Heart right ventricle (tissue), 16 donors: ENCODE results near the gene HINT3. TPM values are rescaled to one million over a fixed set of nuclear protein-coding genes. Genes with fewer than 3 reads are reported as not detected.
A peak's percentile ranks its signal among the peaks of the same experiment; 100 is the strongest.
"Not testable (repeated sequence)": the region's sequence is repeated elsewhere in the genome, so short reads cannot be mapped to it uniquely, and the experiment has no call there.

Experiments used
- ATAC-seq, 8 donors: fragments of 200-7000 bp; cut with Tn5 transposase; one replicate each; pipeline ENCODE4 v1.9.1; 2020; ENCODE audit warnings: mild to moderate bottlenecking in 8 of 8, moderate library complexity in 8 of 8, moderate number of reproducible peaks in 1 of 8
- DNase-seq, 2 donors: peaks; one replicate each; pipeline ENCODE4 v3.0.0-alpha.2; 2020
- H3K27ac ChIP-seq, 10 donors: fragments of 200-600 bp; sonication (generic) in 2 of 10; one replicate each; pipeline versions ENCODE4 v1.5.0 to v1.8.0; 2020 to 2022; ENCODE audit warnings: mild to moderate bottlenecking in 3 of 10
- H3K27me3 ChIP-seq, 7 donors: fragments of 200-600 bp; one replicate each; pipeline ENCODE4 v1.8.0; 2021 to 2022; ENCODE audit warnings: mild to moderate bottlenecking in 2 of 7
- H3K36me3 ChIP-seq, 9 donors: fragments of 200-600 bp; sonication (generic) in 1 of 9; one replicate each; pipeline versions ENCODE4 v1.5.0 to v1.8.0; 2020 to 2022; ENCODE audit warnings: mild to moderate bottlenecking in 2 of 9
- H3K4me1 ChIP-seq, 9 donors: fragments of 200-600 bp; sonication (generic) in 1 of 9; one replicate each; pipeline versions ENCODE4 v1.5.0 to v1.8.0; 2020 to 2022; ENCODE audit warnings: mild to moderate bottlenecking in 4 of 9
- H3K4me3 ChIP-seq, 10 donors: fragments of 200-600 bp; sonication (generic) in 2 of 10; one replicate each; pipeline versions ENCODE4 v1.5.0 to v1.8.0; 2020 to 2022; ENCODE audit warnings: mild to moderate bottlenecking in 7 of 10, moderate library complexity in 2 of 10
- H3K9me3 ChIP-seq, 11 donors: fragments of 200-600 bp in 10 of 11; sonication (generic) in 2 of 11; one replicate each; pipeline versions ENCODE4 v1.5.0 to v1.8.0; 2013 to 2022; ENCODE audit warnings: mild to moderate bottlenecking in 2 of 11, control low read depth in 1 of 11, moderate library complexity in 1 of 11
- CTCF ChIP-seq, 9 donors: fragments of 200-600 bp; sonication (generic) in 2 of 9; IDR thresholded peaks; one replicate each; pipeline versions ENCODE4 v1.5.0 to v1.8.0; 2021 to 2022; ENCODE audit warnings: antibody characterized with exemption in 9 of 9, mild to moderate bottlenecking in 5 of 9, moderate library complexity in 1 of 9
- WGBS, 2 donors: extraction: QIAGEN DNeasy Blood & Tissue Kit; methylation state at CpG; one replicate each; pipeline ENCODE4 v1.1.7; 2013; ENCODE audit warnings: inconsistent platforms in 1 of 2; 5-methylcytosine and 5-hydroxymethylcytosine counted together
- intact Hi-C, 10 donors: fragments of 100-400 bp; cut with DNase I; formaldehyde crosslinking; loops; one replicate each; pipeline versions ENCODE4 v1.11.1 to v1.14.2; 2022
- polyA plus RNA-seq, 2 donors: library from polyadenylated mRNA; stranded (reverse); fragments of 200-250 nt; gene quantifications; one replicate each; pipeline ENCODE4 v1.2.3, GENCODE V29; 2013
- total RNA-seq, 10 donors: library from RNA; stranded (reverse); fragmentation: NEBNext Ultra II Directional in 3 of 10; extraction: Animal tissue kit (Norgen Biotek cat#: 25700) in 3 of 10; gene quantifications; one replicate each; pipeline versions ENCODE4 v1.2.1 to v1.2.4, GENCODE V29; 2021 to 2023
- donor health status: Arrhythmogenic right ventricular cardiomyopathy.
- donor health status: ischemic (EF 13 %, LVEDD 7.1; RV severe dilation, severe dysfunction).
- donor health status: healthy with polysubstance abuse.
- donor health status: DM: no; HTN: yes; CAD: no.
- donor health status: DM: no; HTN: no; CAD: no.
- donor health status: ischemic (EF 25% LVEDD 6.9; RV normal size, moderate dysfunction).
- donor health status: ischemic (EF 25% LVEDD 5.7; RV mildly dilated, moderate dysfunction).
- donor health status: healthy.
- donor health status: DM: yes; HTN: yes; CAD: no.
- donor health status: Ischemic cardiomyopathy.
- donor health status: ischemic (EF 35%, LVEDD 5.7; RV mildly dilated, moderate dysfunction).
- donor health status: nonischemic (EF 11% LVEDD 7.7; RV severe dilation, severe dysfunction).
- donor health status: DM: yes; HTN: yes; CAD: no.
- donor health status: PGD.
- donor health status: ischemic (EF 29% LVEDD 5.4; RV normal size, mild dysfunction).
- donor health status: nonischemic (EF 23%, LVEDD 6.1; RV moderate dilation, normal function).

HINT3 gene
- total and polyA plus RNA-seq, 12 donors = 6.2 to 41.6 (median 33.6) TPM

GRCh38 chr6:125932451-125932795, 24.1 kb upstream of the HINT3 start:
- Histone ChIP-seq H3K36me3 (peaks cover 0 to 41% (median 14%) of the 10 kb centered on the region in 9 donors), H3K4me3 (no peak overlapping the region), H3K4me1 (peaks cover 0 to 5% (median 0%) of the 10 kb centered on the region in 9 donors), H3K27me3 (no peaks in the 10 kb centered on the region), H3K27ac (no peak overlapping the region), H3K9me3 (no peaks in the 10 kb centered on the region)
- ATAC-seq (no peak), DNase-seq (no peak)
- intact Hi-C loops = no loop called here
- no peak for TF ChIP-seq CTCF (IDR thresholded peaks at IDR 0.05)

- peaks cover 0 to 11% (median 2%) of the 10 kb centered on the region in 9 donors for H3K36me3 ChIP-seq
- H3K27me3 ChIP-seq, DNase-seq, ATAC-seq, H3K4me1 ChIP-seq, intact Hi-C loops, H3K4me3 ChIP-seq, H3K9me3 ChIP-seq, H3K27ac ChIP-seq: not testable (repeated sequence)
- 73 to 85% methylated on average over 5 of the region's 5 CpGs for WGBS, 2 donors
Observed at GRCh38 chr6:125935520-125935919, 21.1 kb upstream of the HINT3 start.

- WGBS, 2 donors = 68 to 72% methylated on average over 1 of the region's 1 CpG
- DNase-seq (no peak), ATAC-seq (no peak)
- TF ChIP-seq CTCF (IDR thresholded peaks at IDR 0.05) = no peak
- Histone ChIP-seq H3K27me3 (peaks cover 0 to 4% (median 0%) of the 10 kb centered on the region in 7 donors), H3K4me3 (no peak overlapping the region), H3K36me3 (no peaks in the 10 kb centered on the region), H3K4me1 (peaks cover 0 to 16% (median 2%) of the 10 kb centered on the region in 9 donors), H3K9me3 (no peaks in the 10 kb centered on the region), H3K27ac (no peak overlapping the region)
- intact Hi-C loops = no loop called here
Observed at GRCh38 chr6:125939026-125939425, 17.5 kb upstream of the HINT3 start.

DNA sequence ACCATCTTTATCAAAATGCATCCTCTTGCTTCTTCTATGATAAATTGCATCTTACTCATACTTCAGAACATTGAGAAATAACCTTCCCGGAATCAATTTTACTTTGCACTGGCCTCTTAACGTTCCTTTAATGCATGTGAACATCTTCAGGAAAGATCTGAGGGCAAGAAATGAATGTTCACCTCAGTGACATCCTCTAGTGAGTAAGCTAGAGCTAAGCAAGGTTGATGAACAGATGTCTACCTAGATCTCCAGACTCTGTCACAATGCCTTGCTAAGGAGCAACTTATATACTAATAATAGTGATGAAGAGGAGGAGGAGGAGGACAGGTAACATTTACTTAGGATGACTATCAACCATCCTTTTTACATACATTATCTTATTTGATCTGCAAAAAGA, 16.8 kb upstream of the HINT3 start:
- Histone ChIP-seq H3K27ac (no peak overlapping the region), H3K27me3 (peaks cover 0 to 4% (median 0%) of the 10 kb centered on the region in 7 donors), H3K9me3 (no peaks in the 10 kb centered on the region), H3K4me3 (no peak overlapping the region), H3K4me1 (peaks cover 0 to 24% (median 9%) of the 10 kb centered on the region in 9 donors), H3K36me3 (no peaks in the 10 kb centered on the region)
- DNase-seq (no peak), ATAC-seq (no peak)
- intact Hi-C loops = loop anchor here in 1 of 10 donors (10.0 kb wide), 1 partner anchor 65 kb away; no protein-coding TSS in a partner anchor
- WGBS, 2 donors = 86 to 90% methylated on average over 2 of the region's 2 CpGs
- no peak for TF ChIP-seq CTCF (IDR thresholded peaks at IDR 0.05)

- no peak for DNase-seq
- no peak for TF ChIP-seq CTCF (IDR thresholded peaks at IDR 0.05)
- Histone ChIP-seq H3K36me3 (no peaks in the 10 kb centered on the region), H3K9me3 (no peaks in the 10 kb centered on the region), H3K27me3 (peaks cover 0 to 4% (median 0%) of the 10 kb centered on the region in 7 donors), H3K4me1 (peaks cover 0 to 31% (median 11%) of the 10 kb centered on the region in 9 donors), H3K27ac (peak overlapping the region in 1 of 10 donors; percentile 24), H3K4me3 (no peak overlapping the region)
- intact Hi-C loops = loop anchor here in 1 of 10 donors (10.0 kb wide), 1 partner anchor 66 kb away; no protein-coding TSS in a partner anchor
- ATAC-seq = no peak
- 63 to 71% methylated on average over 5 of the region's 5 CpGs for WGBS, 2 donors
Observed at GRCh38 chr6:125940247-125941041, 16.1 kb upstream of the HINT3 start.
